Measurements from ENCODE around the gene GTF2A1L. TPM values are rescaled to one million over a fixed set of nuclear protein-coding genes. Genes with fewer than 3 reads are reported as not detected.

Gene GTF2A1L
- total and polyA plus RNA-seq, 10 donors, result 0.06 to 4.7 (median 0.94) TPM; not detected in 1

DNA sequence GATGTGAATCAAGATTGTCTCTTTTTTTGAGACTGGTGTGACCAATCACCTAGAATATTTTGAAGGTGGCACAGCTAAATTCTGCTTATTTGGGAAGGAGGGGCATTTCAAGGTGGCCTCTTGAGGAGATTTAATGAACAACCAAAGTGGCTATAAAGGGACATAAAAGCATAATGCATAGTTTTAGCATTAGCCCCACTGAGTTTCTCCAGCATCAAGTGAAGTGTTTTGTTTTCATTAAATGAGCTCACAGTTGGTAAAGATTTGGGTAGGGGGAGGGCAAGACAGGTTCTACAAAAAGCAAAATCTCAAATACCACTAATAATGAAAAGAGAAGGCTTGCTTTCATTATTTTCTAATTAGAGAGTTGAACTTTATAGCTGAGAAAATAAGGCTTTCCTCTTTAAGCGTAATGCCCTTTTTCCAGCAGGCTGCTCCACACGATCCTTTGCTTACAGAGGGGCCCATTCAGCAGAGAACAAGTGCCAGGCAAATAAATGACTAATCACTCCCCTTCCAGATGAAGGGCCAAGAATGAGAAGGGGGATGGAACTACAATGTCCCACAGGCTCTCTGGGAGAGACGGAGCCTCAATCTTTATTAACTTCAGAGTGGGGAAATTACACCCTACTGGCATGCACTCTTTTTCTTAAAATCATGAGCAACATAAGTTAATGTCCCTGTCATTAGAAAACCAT is 102.0 kb downstream of the GTF2A1L start:
- intact Hi-C loops (cut with DNase I; ENCODE audit: low total_unique reads), result no loop called here
- TF ChIP-seq POLR2A (IDR thresholded peaks at IDR 0.05), result no peak
- no peak for TF ChIP-seq POLR2AphosphoS5 (IDR thresholded peaks at IDR 0.05)
- TF ChIP-seq CTCF (IDR thresholded peaks at IDR 0.05 in 8 of 11, conservative IDR thresholded peaks at IDR 0.05 in 3 of 11), result no peak
- H3K27ac ChIP-seq, result no peak overlapping the region

DNA sequence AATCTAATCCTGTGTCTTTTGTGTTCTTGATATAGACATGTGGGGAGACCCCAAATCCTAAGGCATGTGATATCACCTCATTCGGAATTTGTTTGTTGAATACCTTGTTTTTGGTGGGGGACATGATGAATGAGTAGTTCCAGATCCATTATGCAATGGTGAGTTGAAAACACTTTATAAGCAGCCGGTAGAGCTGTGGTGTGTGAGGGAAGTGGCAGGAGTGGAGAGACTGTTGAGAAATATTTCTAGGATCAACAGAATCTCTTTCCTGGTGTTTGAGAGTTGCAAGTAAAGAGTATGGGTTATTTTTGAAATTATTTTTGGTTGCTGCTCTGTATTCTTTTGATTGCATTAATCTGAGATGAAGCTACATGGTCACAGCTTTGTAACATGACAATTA is 103.5 kb downstream of the GTF2A1L start:
- Histone ChIP-seq H3K27me3 (replicated peaks in 1 of 7) (no peaks in the 10 kb centered on the region), H3K9me3 (no peaks in the 10 kb centered on the region), H3K27ac (no peak overlapping the region), H3K4me1 (no peaks in the 10 kb centered on the region), H3K36me3 (no peaks in the 10 kb centered on the region), H3K4me3 (no peak overlapping the region)
- intact Hi-C loops (cut with DNase I; ENCODE audit: low total_unique reads), result no loop called here
- TF ChIP-seq POLR2A (IDR thresholded peaks at IDR 0.05) (no peak), POLR2AphosphoS5 (IDR thresholded peaks at IDR 0.05) (no peak), CTCF (IDR thresholded peaks at IDR 0.05 in 8 of 11, conservative IDR thresholded peaks at IDR 0.05 in 3 of 11) (no peak)
- WGBS, 5 donors, result 64 to 87% (median 78%) methylated on average over 2 of the region's 2 CpGs
- no peak for DNase-seq

More for the DNA sequence above, 102.0 kb downstream of the GTF2A1L start:
- Histone ChIP-seq H3K27me3 (replicated peaks in 1 of 7) (no peaks in the 10 kb centered on the region), H3K4me3 (no peak overlapping the region), H3K4me1 (no peaks in the 10 kb centered on the region), H3K36me3 (no peaks in the 10 kb centered on the region), H3K9me3 (no peaks in the 10 kb centered on the region)
- DNase-seq, result no peak
- WGBS, 5 donors, result 67 to 82% (median 79%) methylated on average over 3 of the region's 3 CpGs

GRCh38 chr2:48722391-48722790 is 104.7 kb downstream of the GTF2A1L start:
- Histone ChIP-seq H3K27me3 (replicated peaks in 1 of 7) (no peaks in the 10 kb centered on the region), H3K9me3 (no peaks in the 10 kb centered on the region), H3K4me1 (no peaks in the 10 kb centered on the region), H3K4me3 (no peak overlapping the region), H3K27ac (no peak overlapping the region), H3K36me3 (no peaks in the 10 kb centered on the region)
- TF ChIP-seq POLR2AphosphoS5 (IDR thresholded peaks at IDR 0.05) (no peak), POLR2A (IDR thresholded peaks at IDR 0.05) (no peak), CTCF (IDR thresholded peaks at IDR 0.05 in 8 of 11, conservative IDR thresholded peaks at IDR 0.05 in 3 of 11) (no peak)
- intact Hi-C loops (cut with DNase I; ENCODE audit: low total_unique reads), result no loop called here
- WGBS, 5 donors, result 64 to 94% (median 81%) methylated on average over 1 of the region's 1 CpG
- no peak for DNase-seq

DNA sequence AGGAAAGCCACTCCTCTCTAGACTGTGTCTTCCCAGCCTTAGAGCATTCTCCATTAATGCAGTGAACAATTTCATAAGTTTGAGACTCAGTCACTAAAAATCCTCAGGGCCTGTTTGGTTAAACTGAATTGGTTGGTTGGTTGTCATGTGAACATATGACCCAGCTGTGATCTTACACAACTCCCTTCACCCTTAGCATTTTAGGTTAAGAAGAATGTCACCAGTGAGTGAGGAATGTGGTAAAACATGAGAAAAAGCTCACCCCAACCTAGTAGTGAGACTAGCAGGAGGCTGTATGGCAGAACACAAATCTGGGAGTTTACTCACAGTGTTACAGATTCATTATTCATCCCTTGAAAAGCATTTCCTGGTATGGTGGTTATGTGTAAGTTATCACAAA is 105.5 kb downstream of the GTF2A1L start:
- H3K27me3 ChIP-seq (replicated peaks in 1 of 7), result no peaks in the 10 kb centered on the region
- H3K9me3 ChIP-seq, result no peaks in the 10 kb centered on the region
- DNase-seq, result no peak
- intact Hi-C loops (cut with DNase I; ENCODE audit: low total_unique reads), result no loop called here
- H3K4me1 ChIP-seq, result no peaks in the 10 kb centered on the region
- no peak overlapping the region for H3K4me3 ChIP-seq
- no peak for TF ChIP-seq POLR2A (IDR thresholded peaks at IDR 0.05)
- no peak for TF ChIP-seq CTCF (IDR thresholded peaks at IDR 0.05 in 8 of 11, conservative IDR thresholded peaks at IDR 0.05 in 3 of 11)
- no peak for TF ChIP-seq POLR2AphosphoS5 (IDR thresholded peaks at IDR 0.05)
- H3K27ac ChIP-seq, result no peak overlapping the region
- H3K36me3 ChIP-seq, result no peaks in the 10 kb centered on the region
